T-helper 1 cell treated with Interleukin-12 subunit alpha and Interleukin-12 subunit beta and Interleukin-4 antibody, amounts not matched to agents 30 μg/mL and 1 μg/mL, for 36 hours (primary cell): ENCODE data around the gene MCC.
"Not testable (repeated sequence)": the region's sequence is repeated elsewhere in the genome, so short reads cannot be mapped to it uniquely, and the experiment has no call there.

Experiments
- H3K27ac Mint-ChIP-seq: one replicate; pipeline ENCODE4 v1.8.0; 2021; ENCODE audit warnings: mild to moderate bottlenecking, mixed read lengths
- H3K27me3 Mint-ChIP-seq: one replicate; pipeline ENCODE4 v1.8.0; 2021; ENCODE audit warnings: low read depth, mixed read lengths
- H3K36me3 Mint-ChIP-seq: one replicate; pipeline ENCODE4 v1.8.0; 2021; ENCODE audit warnings: low read depth, mixed read lengths
- H3K4me1 Mint-ChIP-seq: one replicate; pipeline ENCODE4 v1.8.0; 2021; ENCODE audit warnings: low read depth, mixed read lengths
- H3K4me3 Mint-ChIP-seq: one replicate; pipeline ENCODE4 v1.8.0; 2021; ENCODE audit warnings: mild to moderate bottlenecking, moderate library complexity, mixed read lengths
- H3K9me3 Mint-ChIP-seq: one replicate; pipeline ENCODE4 v1.8.0; 2021; ENCODE audit warnings: mixed read lengths

MCC gene

DNA sequence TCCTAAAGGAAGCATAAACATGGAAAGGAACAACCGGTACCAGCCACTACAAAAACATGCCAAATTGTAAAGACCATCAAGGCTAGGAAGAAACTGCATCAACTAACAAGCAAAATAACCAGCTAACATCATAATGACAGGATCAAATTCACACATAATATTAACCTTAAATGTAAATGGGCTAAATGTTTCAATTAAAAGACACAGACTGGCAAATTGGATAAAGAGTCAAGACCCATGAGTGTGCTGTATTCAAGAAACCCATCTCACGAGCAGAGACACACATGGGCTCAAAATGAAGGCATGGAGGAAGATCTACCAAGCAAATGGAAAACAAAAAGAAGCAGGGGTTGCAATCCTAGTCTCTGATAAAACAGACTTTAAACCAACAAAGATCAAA lies 411.6 kb downstream of the MCC start:
- H3K27me3 Mint-ChIP-seq, H3K27ac Mint-ChIP-seq, H3K36me3 Mint-ChIP-seq, H3K4me1 Mint-ChIP-seq, H3K4me3 Mint-ChIP-seq: not testable (repeated sequence)
- H3K9me3 Mint-ChIP-seq = peaks cover 11% of the 10 kb centered on the region

DNA sequence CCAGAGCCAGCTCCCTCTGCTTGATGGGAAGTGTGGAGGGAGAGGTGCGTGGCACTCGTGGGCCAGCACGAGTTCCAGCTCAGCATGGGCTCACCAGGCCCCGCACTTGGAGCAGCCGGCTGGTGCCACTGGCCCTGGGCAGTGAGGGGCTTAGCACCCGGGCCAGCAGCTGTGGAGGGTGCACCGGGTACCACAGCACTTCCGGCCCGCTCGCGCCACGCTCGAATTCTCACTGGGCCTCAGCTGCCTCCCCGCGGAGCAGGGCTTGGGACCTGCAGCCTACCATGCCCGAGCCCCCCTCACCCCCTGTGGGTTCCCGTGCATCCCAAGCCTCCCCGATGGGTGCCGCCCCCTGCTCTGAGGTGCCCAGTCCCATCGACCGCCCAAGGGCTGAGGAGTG lies 413.2 kb downstream of the MCC start:
- no peak overlapping the region for H3K4me3 Mint-ChIP-seq
- no peak overlapping the region for H3K27ac Mint-ChIP-seq
- peaks cover 11% of the 10 kb centered on the region for H3K9me3 Mint-ChIP-seq
- peaks cover 4% of the 10 kb centered on the region for H3K4me1 Mint-ChIP-seq
- H3K36me3 Mint-ChIP-seq = peaks cover 3% of the 10 kb centered on the region
- peaks cover 10% of the 10 kb centered on the region for H3K27me3 Mint-ChIP-seq

DNA sequence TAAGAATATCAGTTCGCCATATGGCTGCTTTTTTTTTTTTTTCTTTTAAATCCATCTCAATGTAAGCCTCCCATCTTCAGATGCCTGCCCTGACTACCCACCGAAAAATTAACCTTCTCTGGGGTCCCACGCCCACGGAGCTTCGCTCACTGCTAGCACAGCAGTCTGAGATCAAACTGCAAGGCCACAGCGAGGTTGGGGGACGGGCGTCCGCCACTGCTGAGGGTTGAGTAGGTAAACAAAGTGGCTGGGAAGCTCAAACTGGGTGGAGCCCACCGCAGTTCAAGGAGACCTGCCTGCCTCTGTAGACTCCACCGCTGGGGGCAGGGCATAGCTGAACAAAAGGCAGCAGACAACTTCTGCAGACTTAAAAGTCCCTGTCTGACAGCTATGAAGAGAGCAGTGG lies 414.6 kb downstream of the MCC start:
- not testable (repeated sequence) for H3K4me3 Mint-ChIP-seq, H3K27me3 Mint-ChIP-seq, H3K36me3 Mint-ChIP-seq, H3K27ac Mint-ChIP-seq, H3K4me1 Mint-ChIP-seq
- peaks cover 11% of the 10 kb centered on the region for H3K9me3 Mint-ChIP-seq

DNA sequence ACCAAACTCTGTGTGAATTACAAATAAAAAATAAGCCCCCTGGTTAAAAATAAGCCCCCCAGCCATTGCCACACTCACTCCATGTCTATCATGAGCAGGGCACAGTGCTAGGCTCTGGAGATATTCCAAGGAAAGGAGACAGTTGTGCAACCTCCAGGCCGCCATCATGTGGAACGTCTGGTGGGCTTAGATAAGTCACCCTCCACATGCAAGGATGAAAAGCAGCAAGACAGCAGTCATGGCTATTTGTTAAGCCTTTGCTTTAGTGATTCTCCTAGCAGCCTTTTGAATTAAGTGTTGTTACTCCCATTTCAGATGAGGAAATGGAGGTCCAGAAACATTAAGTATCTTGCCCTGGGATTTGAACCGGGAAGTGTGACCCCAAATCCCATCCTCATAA lies 416.9 kb downstream of the MCC start:
- Mint-ChIP-seq H3K27ac (no peak overlapping the region), H3K4me1 (peaks cover 5% of the 10 kb centered on the region), H3K9me3 (peaks cover 3% of the 10 kb centered on the region), H3K36me3 (peaks cover 3% of the 10 kb centered on the region), H3K27me3 (no peaks in the 10 kb centered on the region), H3K4me3 (no peak overlapping the region)

DNA sequence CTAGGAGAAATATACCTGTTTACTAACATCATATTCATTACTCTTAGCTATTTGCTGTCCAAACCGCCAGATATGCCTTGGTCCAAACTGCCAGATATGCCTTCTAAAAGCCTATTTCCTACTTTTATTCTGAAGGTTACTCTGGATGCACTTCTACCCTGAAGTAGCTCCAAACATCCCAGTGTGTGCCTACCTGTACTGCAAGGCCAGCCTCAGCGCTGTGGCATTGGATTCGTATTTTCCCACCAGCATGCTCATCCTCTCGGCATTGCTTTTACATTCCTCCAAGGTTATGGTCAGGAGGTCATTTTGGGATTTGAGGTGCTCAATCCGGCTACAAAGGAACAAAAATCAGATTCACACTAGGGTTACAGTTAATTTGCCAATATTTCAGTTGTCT lies 417.4 kb downstream of the MCC start:
- Mint-ChIP-seq H3K9me3 (peaks cover 3% of the 10 kb centered on the region), H3K36me3 (peaks cover 3% of the 10 kb centered on the region), H3K27ac (no peak overlapping the region), H3K4me3 (no peak overlapping the region), H3K27me3 (no peaks in the 10 kb centered on the region), H3K4me1 (peaks cover 6% of the 10 kb centered on the region)

DNA sequence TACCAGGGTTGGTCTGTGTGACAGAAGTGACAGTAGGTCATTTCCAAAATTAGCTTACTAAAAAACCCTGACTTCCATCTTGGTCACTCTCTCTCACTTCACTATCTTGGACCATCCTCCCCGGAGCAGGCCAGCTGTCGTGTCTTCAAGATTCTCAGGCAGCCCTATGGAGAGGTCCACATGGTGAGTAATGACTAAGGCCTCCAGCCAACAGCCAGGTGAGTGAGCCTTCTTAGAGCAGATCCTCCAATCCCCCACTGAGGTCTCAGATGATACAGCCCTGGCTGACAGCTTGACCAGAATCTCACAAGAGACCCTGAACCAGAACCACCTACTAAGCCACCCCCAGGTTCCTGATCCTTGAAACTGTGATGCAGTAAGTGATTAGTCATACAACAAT lies 419.7 kb downstream of the MCC start:
- Mint-ChIP-seq H3K4me3 (no peak overlapping the region), H3K36me3 (no peaks in the 10 kb centered on the region), H3K27me3 (no peaks in the 10 kb centered on the region), H3K27ac (no peak overlapping the region), H3K9me3 (no peaks in the 10 kb centered on the region), H3K4me1 (peaks cover 4% of the 10 kb centered on the region)

DNA sequence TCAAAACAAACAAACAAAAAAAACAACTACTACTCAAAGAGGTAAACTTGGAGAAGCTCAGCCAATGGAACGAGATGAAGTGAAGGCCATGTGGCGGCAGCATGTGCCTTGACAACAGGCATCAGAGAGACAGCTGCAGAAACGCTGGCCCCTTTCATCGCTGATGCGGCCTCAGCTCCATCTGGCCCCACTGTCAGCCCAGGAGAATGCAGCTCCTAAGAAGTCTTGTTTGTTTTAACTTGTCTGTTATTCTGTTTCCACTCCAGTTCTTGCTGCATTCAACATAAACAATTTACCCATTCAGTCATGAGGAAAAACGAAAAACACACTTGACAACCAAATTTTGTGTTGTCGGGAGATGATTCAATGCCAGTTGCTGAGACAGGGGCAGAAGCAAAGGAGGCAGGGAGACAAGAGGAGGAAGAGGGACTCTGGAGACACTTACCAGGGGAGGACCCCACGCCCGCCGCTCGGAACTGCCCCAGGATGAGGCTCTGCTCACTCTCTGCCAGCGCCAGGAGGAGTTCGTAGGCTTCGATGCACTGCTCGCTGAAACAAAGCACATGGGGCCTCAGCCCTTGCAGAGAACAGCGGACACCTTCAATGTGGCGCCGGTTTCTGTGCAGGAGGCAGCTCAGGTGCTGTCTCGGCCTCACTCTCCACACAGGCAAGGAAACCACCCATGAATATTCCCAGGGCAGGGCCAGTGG lies 420.5 kb downstream of the MCC start:
- peaks cover 6% of the 10 kb centered on the region for H3K4me1 Mint-ChIP-seq
- H3K27me3 Mint-ChIP-seq = no peaks in the 10 kb centered on the region
- H3K36me3 Mint-ChIP-seq = no peaks in the 10 kb centered on the region
- H3K9me3 Mint-ChIP-seq = no peaks in the 10 kb centered on the region
- no peak overlapping the region for H3K27ac Mint-ChIP-seq
- no peak overlapping the region for H3K4me3 Mint-ChIP-seq

DNA sequence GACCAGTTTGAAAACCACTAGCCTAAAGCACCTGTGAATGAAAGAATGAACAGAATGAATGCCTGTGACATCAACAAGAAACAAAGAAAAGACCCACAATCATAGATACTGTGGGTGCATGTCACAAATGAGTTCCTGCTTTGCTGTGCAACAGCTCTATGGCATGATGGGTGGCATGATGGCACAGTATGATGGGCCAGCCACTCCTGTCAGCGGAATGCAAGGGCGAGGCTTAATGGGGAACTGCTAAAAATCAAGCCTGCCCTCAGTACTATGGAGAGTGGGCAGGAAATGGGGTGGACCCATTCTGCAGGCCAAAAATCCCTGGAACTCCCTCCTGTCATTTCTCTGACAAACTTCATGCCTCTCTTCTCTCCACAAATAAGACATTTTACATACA lies 422.6 kb downstream of the MCC start:
- Mint-ChIP-seq H3K9me3 (no peaks in the 10 kb centered on the region), H3K4me1 (peaks cover 19% of the 10 kb centered on the region), H3K4me3 (no peak overlapping the region), H3K27me3 (no peaks in the 10 kb centered on the region), H3K36me3 (no peaks in the 10 kb centered on the region), H3K27ac (no peak overlapping the region)

DNA sequence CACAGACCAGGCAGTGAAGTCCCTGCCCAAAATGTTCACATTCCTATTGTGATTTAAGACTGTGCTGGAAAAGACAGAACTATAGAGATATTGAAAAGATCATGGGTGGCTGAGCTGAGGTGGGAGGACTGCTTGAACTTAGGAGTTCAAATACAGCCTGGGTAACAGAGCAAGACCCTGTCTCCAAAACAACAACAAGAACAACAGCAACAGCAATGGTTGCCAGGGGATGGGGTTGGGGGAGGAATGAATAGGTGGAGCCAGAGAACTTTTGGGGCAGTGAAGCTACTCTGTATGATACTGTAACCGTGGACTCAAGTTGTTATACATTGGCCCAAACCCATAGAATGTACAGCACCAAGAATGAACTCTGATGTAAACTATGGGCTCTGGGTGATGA lies 423.4 kb downstream of the MCC start:
- Mint-ChIP-seq H3K4me1 (peaks cover 19% of the 10 kb centered on the region), H3K27me3 (no peaks in the 10 kb centered on the region), H3K27ac (no peak overlapping the region), H3K9me3 (no peaks in the 10 kb centered on the region), H3K36me3 (no peaks in the 10 kb centered on the region), H3K4me3 (no peak overlapping the region)

DNA sequence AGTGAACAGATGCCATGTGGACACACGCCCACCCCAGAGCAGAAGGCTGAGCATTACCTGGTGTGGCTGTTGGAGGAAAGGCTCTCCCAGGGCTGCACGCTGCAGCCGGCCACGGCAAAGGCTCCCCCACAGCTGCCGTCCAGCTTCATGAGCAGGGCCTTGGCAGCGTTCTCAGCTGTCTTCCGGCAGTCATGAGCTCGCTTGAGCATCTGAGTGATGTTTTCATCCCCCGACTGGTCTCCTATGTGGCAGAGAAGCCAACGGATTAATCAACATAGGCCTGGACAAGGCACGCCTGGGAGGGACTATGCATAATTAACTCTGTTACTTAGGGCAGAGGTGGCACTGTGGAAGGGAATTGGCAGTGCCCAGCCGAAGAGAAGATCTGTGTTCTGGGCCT lies 424.3 kb downstream of the MCC start:
- Mint-ChIP-seq H3K4me1 (peaks cover 19% of the 10 kb centered on the region), H3K9me3 (no peaks in the 10 kb centered on the region), H3K27ac (no peak overlapping the region)

DNA sequence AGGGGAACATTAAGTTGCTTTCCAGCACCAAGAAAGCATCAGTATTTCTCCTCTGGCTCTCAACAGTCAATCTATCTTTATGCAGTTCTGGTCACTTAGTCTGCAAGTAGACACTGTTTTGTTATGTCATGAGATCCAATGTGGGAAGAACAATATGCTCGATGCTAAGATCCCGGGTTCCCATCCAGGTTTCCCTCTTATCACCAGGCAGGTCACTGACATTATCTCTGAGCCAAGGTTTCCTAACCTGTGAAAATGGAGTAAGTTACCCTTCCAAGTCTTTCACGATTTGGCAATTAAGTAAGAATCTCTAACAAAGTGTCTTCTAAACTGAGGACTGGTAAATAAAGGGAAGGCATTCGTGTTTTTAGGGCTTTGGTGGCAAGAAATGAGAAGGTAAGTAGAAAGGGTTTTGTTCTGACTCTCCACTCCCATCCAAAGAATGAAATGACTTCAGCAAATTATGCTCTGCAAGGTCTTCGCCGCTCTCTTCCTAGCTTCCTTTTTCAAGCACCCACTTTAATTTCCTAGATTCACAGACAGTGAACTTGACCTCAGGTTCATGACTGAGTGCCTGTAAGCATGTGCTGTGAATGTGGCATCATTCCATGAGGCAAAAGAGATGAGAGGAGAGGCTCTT lies 425.3 kb downstream of the MCC start:
- Mint-ChIP-seq H3K36me3 (no peaks in the 10 kb centered on the region), H3K4me1 (peaks cover 19% of the 10 kb centered on the region), H3K9me3 (no peaks in the 10 kb centered on the region), H3K4me3 (no peak overlapping the region), H3K27me3 (no peaks in the 10 kb centered on the region), H3K27ac (peak overlapping the region; percentile 5)

More for the DNA sequence above, 424.3 kb downstream of the MCC start:
- Mint-ChIP-seq H3K36me3 (no peaks in the 10 kb centered on the region), H3K4me3 (no peak overlapping the region), H3K27me3 (no peaks in the 10 kb centered on the region)

DNA sequence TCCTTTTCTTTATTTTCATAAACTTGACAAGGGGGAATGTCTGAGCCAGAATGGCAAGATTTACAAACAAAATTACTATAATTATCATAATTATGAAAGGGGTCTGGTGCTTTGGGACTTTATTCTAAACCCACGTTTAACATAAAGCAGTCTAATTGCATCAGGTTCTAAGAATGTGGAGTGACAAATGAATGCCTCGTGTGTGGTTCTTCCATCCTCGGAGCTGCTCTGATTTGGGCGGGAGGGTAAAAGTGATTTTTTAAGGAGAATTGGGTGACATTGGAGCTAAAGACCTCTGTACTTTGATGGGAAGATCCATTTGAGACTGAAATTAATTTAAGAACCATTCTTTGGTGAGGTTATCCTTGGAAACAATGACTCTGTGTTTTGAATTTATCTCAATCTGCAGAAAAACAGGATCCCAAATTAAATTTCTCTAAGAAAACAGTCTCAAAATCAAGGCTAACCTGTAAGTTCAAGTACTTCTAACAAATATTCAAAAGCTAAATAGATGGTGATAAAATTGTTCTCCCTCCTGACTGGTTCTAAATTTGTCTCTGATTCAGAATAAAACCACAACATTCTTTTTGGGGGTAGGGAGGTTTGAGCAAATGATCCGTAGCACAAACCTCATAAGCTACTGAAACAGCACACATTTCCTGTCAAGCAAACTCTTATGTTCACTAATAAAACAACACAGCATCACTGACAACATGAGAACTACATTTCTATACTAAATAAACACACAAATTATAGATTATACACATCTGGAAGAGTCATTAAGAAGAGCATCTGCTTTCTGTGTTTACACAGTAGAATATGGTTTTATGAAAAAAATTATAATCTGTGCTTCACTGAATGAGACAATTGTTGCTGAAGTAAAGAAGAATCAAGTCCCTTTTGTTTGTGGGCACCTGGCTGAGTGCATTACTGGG lies 426.1 kb downstream of the MCC start:
- Mint-ChIP-seq H3K9me3 (no peaks in the 10 kb centered on the region), H3K27ac (peak overlapping the region; percentile 4), H3K36me3 (no peaks in the 10 kb centered on the region), H3K27me3 (no peaks in the 10 kb centered on the region), H3K4me1 (peaks cover 19% of the 10 kb centered on the region), H3K4me3 (peak overlapping the region; percentile 16)

DNA sequence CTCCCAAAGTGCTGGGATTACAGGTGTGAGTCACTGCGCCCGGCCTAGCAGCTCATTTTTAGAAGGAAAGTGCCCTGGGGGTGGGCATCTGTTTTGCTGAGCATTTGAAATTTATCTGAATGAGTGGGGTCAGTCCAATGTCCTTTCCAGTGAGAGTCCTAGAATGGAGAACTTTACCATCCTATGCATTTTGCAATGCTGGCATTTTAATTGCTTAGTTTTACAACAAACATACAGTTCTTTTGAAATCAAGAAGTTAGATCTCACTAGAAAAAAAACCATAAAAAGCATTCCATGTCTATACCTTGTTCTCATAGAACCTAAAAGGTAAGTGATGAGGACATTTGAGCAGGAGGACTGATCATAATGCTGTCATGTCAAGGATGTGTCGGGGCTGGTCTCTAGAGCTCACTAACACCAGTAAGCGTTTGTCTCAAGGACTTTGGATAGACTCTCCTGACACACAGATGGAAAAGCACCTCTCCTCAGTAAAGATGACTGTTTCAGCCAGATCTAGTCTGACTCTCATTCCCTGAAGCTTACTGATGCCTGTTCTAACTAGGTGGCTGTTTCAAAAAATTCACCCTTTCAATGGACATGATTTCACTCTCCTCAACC lies 427.7 kb downstream of the MCC start:
- peaks cover 18% of the 10 kb centered on the region for H3K4me1 Mint-ChIP-seq
- no peak overlapping the region for H3K4me3 Mint-ChIP-seq
- no peaks in the 10 kb centered on the region for H3K9me3 Mint-ChIP-seq
- H3K27ac Mint-ChIP-seq = no peak overlapping the region
- no peaks in the 10 kb centered on the region for H3K27me3 Mint-ChIP-seq
- H3K36me3 Mint-ChIP-seq = no peaks in the 10 kb centered on the region

DNA sequence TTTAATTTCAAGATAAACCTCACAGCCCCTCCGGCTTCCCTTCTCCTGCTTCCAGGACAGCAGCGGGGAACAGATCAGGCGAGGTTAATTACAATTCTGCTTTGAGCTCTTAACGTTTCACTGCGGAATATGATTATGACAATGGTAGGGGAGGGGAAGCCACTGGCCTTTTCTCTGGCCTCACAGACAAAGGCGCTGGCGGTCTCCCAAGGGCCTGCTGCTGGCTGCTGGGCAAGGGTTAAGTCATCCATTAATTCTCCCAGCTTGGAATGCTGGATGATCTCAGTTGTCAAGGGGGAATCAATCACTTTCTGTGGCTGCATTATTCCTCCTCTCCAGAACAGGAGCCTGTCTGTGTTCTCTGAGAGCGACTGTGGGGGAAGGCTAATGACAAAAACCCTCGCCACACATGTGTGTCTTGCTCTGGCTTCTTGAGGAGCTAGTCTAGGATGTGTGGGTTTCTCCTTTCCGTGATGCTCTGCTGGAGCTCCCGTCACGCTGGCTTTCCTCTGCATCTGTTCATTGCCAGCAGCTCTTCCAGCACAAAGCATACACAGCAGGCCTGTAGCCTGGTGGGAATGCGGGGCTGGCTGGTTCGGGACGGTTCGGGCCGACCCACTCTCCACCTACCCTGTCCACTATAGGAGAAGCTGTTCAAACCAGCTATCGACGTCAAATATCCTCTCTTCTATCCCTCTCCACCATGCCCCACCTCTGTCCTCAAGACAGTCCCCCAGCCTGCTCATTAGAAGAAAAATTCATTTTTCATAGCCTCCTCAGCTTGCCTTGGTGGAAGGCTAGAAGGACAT lies 428.8 kb downstream of the MCC start:
- Mint-ChIP-seq H3K4me3 (no peak overlapping the region), H3K27me3 (no peaks in the 10 kb centered on the region), H3K27ac (no peak overlapping the region), H3K36me3 (no peaks in the 10 kb centered on the region), H3K9me3 (no peaks in the 10 kb centered on the region), H3K4me1 (peaks cover 18% of the 10 kb centered on the region)
